Activated CD4-positive, alpha-beta T cell treated with anti-CD3 and anti-CD28 coated beads, Interleukin-2, amount 10 ng/mL, durations not matched to agents 7 days and 5 days (primary cell): ENCODE measurements around the gene FAM32A. TPM values are rescaled to one million over a fixed set of nuclear protein-coding genes. Genes with fewer than 3 reads are reported as not detected.
A peak's percentile ranks its signal among the peaks of the same experiment; 100 is the strongest.
"Not testable (repeated sequence)": the region's sequence is repeated elsewhere in the genome, so short reads cannot be mapped to it uniquely, and the experiment has no call there.

ENCODE experiments used
- CTCF ChIA-PET: fragments of 350-600 bp; sonication (Branson Sonifier 250); formaldehyde crosslinking; loops from one replicate; lab custom pipeline; 2021; ENCODE audit warnings: antibody characterized with exemption; lab: Charles Lee
- POLR2A ChIA-PET: fragments of 350-600 bp; sonication (Branson Sonifier 250); formaldehyde crosslinking; loops from one replicate; lab custom pipeline; 2021; ENCODE audit warnings: antibody characterized with exemption; lab: Charles Lee
- DNase-seq: peaks from one replicate; pipeline ENCODE4 v3.0.0-alpha.2; 2020
- H3K27ac Mint-ChIP-seq: one replicate; pipeline ENCODE4 v1.8.0; 2021; ENCODE audit warnings: mild to moderate bottlenecking, moderate library complexity, mixed read lengths
- H3K27me3 Mint-ChIP-seq: one replicate; pipeline ENCODE4 v1.8.0; 2021; ENCODE audit warnings: mixed read lengths
- H3K36me3 Mint-ChIP-seq: one replicate; pipeline ENCODE4 v1.8.0; 2021; ENCODE audit warnings: low read depth, mixed read lengths
- H3K4me1 Mint-ChIP-seq: one replicate; pipeline ENCODE4 v1.8.0; 2021; ENCODE audit warnings: mixed read lengths
- H3K4me3 Mint-ChIP-seq: one replicate; pipeline ENCODE4 v1.8.0; 2021; ENCODE audit warnings: mild to moderate bottlenecking, moderate library complexity, mixed read lengths
- H3K9me3 Mint-ChIP-seq: one replicate; pipeline ENCODE4 v1.8.0; 2021; ENCODE audit warnings: mixed read lengths
- total RNA-seq, 2 experiments: library from RNA; stranded (reverse); gene quantifications; one replicate each; pipeline ENCODE4 v1.2.3, GENCODE V29; 2021

Gene FAM32A
- total RNA-seq, 2 experiments from 2014 or later: 64.1 to 76.8 TPM

DNA sequence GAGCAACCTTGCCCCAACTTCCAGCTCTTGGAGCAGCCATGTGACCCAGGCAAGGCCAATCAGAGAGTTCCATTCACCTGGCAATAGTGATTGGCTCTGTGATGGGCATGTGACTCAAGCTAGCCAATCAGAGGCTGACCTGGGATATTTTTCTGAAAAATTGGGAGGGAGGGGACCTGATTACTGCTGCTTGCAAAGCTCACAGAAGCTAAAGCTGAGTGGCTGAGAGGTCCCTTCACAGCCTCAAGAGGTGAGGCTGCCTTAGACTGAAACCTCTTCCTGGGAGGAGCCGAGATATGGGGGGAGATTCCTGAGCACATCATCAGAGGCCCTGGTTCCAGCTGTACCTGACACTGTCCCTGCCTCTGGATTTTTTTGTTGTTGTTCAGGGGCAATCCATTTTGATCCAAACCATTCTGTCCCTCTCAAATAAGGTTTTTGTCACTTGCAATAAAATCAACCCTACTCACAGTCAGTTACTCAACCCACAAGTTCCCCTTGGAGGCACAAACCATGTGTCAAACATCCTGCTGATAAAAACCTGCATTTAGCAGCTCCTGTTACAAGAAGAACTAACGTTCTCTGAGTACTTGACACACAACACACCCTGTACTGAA lies 16.6 kb upstream of the FAM32A start:
- peaks cover 9% of the 10 kb centered on the region for H3K9me3 Mint-ChIP-seq
- H3K36me3 Mint-ChIP-seq: peaks cover 1% of the 10 kb centered on the region
- ChIA-PET CTCF (interaction anchor here (0.8 to 1.4 kb wide), 3 partner anchors 9 to 58 kb away, joined by 3 to 5 read pairs (median 3); no protein-coding TSS in a partner anchor), POLR2A (interaction anchor here (0.6 kb wide), 1 partner anchor 60 kb away, joined by 3 read pairs; no protein-coding TSS in a partner anchor)
- no peak overlapping the region for H3K4me3 Mint-ChIP-seq
- peaks cover 15% of the 10 kb centered on the region for H3K4me1 Mint-ChIP-seq
- no peak overlapping the region for H3K27ac Mint-ChIP-seq
- no peak for DNase-seq
- no peaks in the 10 kb centered on the region for H3K27me3 Mint-ChIP-seq

DNA sequence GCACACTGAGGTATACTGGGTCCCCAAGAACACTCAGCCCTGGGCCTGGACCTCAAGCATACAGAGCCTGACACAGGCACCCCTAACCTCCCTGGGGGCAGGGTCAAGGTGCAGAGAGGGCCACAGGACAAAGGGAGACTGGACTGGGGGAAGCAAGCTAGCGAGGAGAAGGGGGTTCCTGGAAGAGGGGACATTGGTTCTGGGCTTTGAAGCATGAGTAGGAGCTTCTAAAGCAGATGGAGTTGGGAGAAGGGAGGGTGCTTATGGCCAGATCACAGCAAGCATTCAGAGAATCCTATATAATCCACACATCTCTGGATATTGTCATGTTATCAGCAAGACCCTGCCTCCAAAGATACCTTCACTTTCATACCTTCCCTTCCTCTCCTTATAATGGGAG lies 15.1 kb upstream of the FAM32A start:
- POLR2A ChIA-PET: no interaction called here
- Mint-ChIP-seq H3K4me3 (no peak overlapping the region), H3K27ac (no peak overlapping the region), H3K27me3 (no peaks in the 10 kb centered on the region), H3K4me1 (peaks cover 15% of the 10 kb centered on the region), H3K9me3 (peaks cover 9% of the 10 kb centered on the region), H3K36me3 (peaks cover 1% of the 10 kb centered on the region)
- no peak for DNase-seq
- CTCF ChIA-PET: interaction anchor here (0.5 to 1.6 kb wide), 7 partner anchors 15 to 297 kb away, joined by 3 to 5 read pairs (median 3); no protein-coding TSS in a partner anchor

DNA sequence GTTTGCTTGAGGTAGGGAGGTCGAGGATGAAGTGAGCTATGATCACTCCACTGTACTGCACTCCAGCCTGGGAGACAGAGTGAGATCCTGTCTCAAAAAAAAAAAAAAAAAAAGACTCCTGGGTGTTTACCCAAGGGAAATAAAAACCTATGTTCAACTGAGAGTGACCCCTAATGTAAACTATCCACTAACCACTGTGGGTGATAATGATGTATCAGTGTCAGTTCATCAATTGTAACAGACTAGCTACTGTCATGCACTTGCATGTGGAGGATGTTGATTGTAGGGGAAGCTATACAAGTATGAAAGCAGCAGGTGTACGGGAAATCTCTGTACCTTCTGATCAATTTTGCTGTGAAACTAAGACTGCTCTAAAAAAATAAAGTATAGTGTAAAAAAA lies 9.3 kb upstream of the FAM32A start:
- Mint-ChIP-seq H3K9me3 (no peaks in the 10 kb centered on the region), H3K4me3 (no peak overlapping the region), H3K27ac (no peak overlapping the region), H3K36me3 (no peaks in the 10 kb centered on the region), H3K27me3 (peaks cover 7% of the 10 kb centered on the region), H3K4me1 (no peaks in the 10 kb centered on the region)
- POLR2A ChIA-PET: no interaction called here
- DNase-seq: no peak
- CTCF ChIA-PET: no interaction called here

DNA sequence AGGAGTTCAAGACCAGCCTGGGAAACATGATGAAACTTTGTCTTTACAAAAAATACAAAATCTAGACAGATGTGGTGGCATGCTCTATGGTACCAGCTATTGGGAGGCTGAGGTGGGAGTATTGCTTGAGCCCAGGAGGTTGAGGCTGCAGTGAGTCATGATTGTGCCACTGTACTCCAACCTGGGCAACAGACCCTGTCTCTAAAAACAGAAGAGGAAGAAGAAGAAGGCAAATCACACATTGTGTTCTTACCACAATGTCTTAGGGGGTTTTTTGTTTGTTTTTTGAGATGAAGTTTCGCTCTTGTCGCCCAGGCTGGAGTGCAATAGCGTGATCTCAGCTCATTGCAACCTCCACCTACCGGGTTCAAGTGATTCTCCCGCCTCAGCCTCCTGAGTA lies 6.3 kb upstream of the FAM32A start:
- H3K27me3 Mint-ChIP-seq, H3K4me3 Mint-ChIP-seq, H3K4me1 Mint-ChIP-seq, H3K36me3 Mint-ChIP-seq, H3K27ac Mint-ChIP-seq, H3K9me3 Mint-ChIP-seq, DNase-seq, POLR2A ChIA-PET: not testable (repeated sequence)
- CTCF ChIA-PET: interaction anchor here (0.5 to 1.0 kb wide), 3 partner anchors 59 to 203 kb away, joined by 3 read pairs; no protein-coding TSS in a partner anchor

DNA sequence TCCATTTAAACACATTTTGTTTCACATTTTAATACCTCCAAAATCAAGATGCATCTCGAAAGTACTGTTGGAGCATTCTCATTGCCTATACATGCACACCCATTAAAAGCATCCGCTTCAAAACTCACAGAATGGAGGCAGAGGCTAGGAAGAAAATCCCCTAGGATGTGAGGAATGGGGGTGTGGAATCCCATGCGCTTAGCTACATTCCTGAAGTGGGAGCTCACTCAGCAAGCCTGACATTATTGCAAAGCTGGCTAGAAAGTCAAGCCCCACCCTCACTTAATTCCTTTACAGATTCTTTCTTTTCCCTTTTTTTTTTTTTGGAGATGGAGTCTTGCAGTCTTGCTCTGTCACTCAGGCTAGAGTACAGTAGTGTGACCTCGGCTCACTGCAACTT lies 4.6 kb upstream of the FAM32A start:
- ChIA-PET POLR2A (no interaction called here), CTCF (interaction anchor here (0.6 to 1.6 kb wide), 4 partner anchors 29 to 617 kb away, joined by 3 to 5 read pairs (median 4); no protein-coding TSS in a partner anchor)
- Mint-ChIP-seq H3K4me3 (no peak overlapping the region), H3K9me3 (no peaks in the 10 kb centered on the region), H3K4me1 (peaks cover 18% of the 10 kb centered on the region), H3K27me3 (peaks cover 7% of the 10 kb centered on the region), H3K27ac (no peak overlapping the region), H3K36me3 (peaks cover 6% of the 10 kb centered on the region)
- no peak for DNase-seq

DNA sequence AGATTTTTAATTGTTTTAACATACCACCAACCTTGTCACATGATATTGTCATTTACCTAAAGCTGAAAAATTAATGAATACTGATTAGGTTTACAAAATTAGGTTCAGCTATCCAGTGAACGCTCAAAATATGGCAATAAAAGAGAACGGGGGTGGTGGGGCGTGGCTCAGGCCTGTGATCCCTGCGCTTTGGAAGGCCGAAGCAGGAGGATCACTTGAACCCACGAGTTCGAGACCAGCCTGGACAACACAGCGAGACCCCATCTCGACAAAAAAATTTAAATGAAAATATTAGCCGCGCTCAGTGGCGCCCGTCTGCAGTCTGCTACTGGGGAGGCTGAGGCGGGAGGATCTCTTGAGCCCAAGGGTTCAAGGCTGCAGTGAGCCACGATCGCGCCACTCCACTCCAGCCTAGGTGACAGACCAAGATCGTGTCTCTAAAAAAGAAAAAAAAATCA lies 516 bp upstream of the FAM32A start:
- ChIA-PET POLR2A (interaction anchor here (0.6 to 1.1 kb wide), 6 partner anchors 11 to 133 kb away, joined by 3 to 6 read pairs (median 4); partner anchors contain the start of gene AP1M1), CTCF (interaction anchor here (1.0 to 3.3 kb wide), 10 partner anchors 10 to 183 kb away, joined by 3 to 22 read pairs (median 6); partner anchors contain the start of genes AP1M1 and RAB8A)
- DNase-seq: no peak
- peak overlapping the region; percentile 97 for H3K27ac Mint-ChIP-seq
- H3K27me3 Mint-ChIP-seq: peaks cover 6% of the 10 kb centered on the region
- H3K36me3 Mint-ChIP-seq: peaks cover 21% of the 10 kb centered on the region
- H3K4me3 Mint-ChIP-seq: peak overlapping the region; percentile 95
- H3K4me1 Mint-ChIP-seq: peaks cover 34% of the 10 kb centered on the region
- H3K9me3 Mint-ChIP-seq: no peaks in the 10 kb centered on the region

DNA sequence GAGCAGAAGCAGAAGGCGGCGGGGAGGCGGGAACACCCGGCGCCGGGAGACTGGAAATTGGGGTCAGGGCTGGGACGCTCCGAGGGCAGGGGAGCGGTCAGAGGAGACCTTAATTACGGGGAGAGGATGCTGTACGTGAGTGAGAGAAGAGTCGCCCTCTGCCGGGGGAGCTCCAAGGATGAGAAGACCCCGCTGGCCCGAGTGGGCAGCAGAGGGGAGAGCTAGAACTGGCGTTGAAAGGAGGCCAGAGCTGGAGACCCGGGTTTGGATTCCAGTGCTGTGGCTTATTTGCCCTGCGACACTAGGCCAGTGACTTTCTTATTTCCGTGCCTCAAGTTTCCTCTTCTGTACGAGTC lies 536 bp downstream of the FAM32A start:
- no peaks in the 10 kb centered on the region for H3K27me3 Mint-ChIP-seq
- H3K4me3 Mint-ChIP-seq: peak overlapping the region; percentile 95
- POLR2A ChIA-PET: interaction anchor here (0.9 to 1.1 kb wide), 5 partner anchors 10 to 134 kb away, joined by 3 to 6 read pairs (median 4); partner anchors contain the start of gene AP1M1
- peaks cover 34% of the 10 kb centered on the region for H3K4me1 Mint-ChIP-seq
- peak overlapping the region; percentile 97 for H3K27ac Mint-ChIP-seq
- H3K36me3 Mint-ChIP-seq: peaks cover 30% of the 10 kb centered on the region
- H3K9me3 Mint-ChIP-seq: no peaks in the 10 kb centered on the region
- DNase-seq: peak; percentile 55
- CTCF ChIA-PET: interaction anchor here (0.6 to 3.3 kb wide), 14 partner anchors 9 to 184 kb away, joined by 3 to 22 read pairs (median 6); partner anchors contain the start of genes AP1M1 and RAB8A

DNA sequence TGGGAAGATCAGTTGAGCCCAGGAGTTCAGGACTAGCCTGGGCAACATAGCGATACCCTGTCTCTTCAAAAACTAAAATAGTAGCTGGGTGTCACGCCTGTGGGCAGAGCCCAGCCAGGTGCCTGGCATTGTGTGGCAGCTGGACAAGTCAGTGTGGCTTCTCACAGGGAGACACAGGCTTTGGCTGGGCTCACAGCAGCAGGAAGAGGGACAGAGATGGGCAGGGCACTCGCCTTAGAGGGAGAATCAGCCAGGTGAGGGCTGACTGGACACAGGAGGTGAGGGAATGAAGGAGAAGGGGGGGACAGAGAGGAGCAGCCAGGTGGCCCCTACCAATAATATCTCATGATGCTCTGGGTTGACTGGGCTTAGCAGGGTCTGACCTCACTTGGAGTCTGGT lies 3.3 kb downstream of the FAM32A start:
- Mint-ChIP-seq H3K27ac (no peak overlapping the region), H3K4me1 (peaks cover 26% of the 10 kb centered on the region), H3K27me3 (no peaks in the 10 kb centered on the region), H3K4me3 (no peak overlapping the region), H3K36me3 (peaks cover 42% of the 10 kb centered on the region), H3K9me3 (no peaks in the 10 kb centered on the region)
- no peak for DNase-seq
- ChIA-PET CTCF (interaction anchor here (1.2 to 1.7 kb wide), 2 partner anchors 19 to 147 kb away, joined by 3 to 5 read pairs; no protein-coding TSS in a partner anchor), POLR2A (no interaction called here)

DNA sequence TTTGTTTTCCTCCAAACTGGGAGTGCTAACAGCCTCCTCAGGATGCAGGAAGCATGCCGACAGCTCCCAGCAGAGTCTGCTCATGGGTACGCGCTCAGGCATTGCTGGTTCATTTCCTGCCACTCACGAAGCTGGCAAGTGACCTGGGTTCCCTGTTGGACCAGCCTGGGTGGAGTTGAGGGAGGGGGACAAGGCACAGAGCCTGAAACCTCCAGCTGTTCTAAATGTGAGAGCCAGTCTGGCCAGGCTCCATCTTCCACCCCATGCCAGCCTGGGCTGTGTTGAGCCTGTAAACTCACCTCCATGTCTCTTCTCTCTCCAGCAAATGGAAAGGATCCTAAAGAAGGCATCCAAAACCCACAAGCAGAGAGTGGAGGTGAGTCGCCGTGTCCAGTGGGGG lies 5.0 kb downstream of the FAM32A start:
- ChIA-PET POLR2A (no interaction called here), CTCF (interaction anchor here (1.0 kb wide), 1 partner anchor 100 kb away, joined by 6 read pairs; no protein-coding TSS in a partner anchor)
- Mint-ChIP-seq H3K36me3 (peaks cover 44% of the 10 kb centered on the region), H3K4me3 (no peak overlapping the region), H3K27me3 (no peaks in the 10 kb centered on the region), H3K9me3 (no peaks in the 10 kb centered on the region), H3K4me1 (peaks cover 20% of the 10 kb centered on the region), H3K27ac (no peak overlapping the region)
- no peak for DNase-seq

DNA sequence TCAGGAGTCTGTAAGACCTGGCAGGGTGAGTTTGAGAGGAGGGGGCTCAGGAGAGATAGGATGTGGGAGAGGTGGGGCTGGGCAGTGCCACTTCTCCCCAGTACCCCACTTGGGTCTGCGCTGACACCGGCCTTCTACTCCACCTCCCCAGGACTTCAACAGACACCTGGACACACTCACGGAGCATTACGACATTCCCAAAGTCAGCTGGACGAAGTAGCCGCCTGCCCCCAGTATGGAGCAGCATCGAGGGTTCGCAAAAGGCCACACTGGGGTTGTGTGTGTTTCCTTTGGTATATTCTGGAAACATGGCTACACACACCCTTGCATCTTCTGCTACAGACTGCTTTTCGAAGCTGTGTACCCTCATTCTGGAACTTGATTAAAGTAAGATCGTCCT lies 5.5 kb downstream of the FAM32A start:
- peaks cover 41% of the 10 kb centered on the region for H3K36me3 Mint-ChIP-seq
- no peaks in the 10 kb centered on the region for H3K27me3 Mint-ChIP-seq
- peaks cover 16% of the 10 kb centered on the region for H3K4me1 Mint-ChIP-seq
- ChIA-PET CTCF (no interaction called here), POLR2A (no interaction called here)
- H3K9me3 Mint-ChIP-seq: no peaks in the 10 kb centered on the region
- H3K27ac Mint-ChIP-seq: no peak overlapping the region
- DNase-seq: no peak
- no peak overlapping the region for H3K4me3 Mint-ChIP-seq

DNA sequence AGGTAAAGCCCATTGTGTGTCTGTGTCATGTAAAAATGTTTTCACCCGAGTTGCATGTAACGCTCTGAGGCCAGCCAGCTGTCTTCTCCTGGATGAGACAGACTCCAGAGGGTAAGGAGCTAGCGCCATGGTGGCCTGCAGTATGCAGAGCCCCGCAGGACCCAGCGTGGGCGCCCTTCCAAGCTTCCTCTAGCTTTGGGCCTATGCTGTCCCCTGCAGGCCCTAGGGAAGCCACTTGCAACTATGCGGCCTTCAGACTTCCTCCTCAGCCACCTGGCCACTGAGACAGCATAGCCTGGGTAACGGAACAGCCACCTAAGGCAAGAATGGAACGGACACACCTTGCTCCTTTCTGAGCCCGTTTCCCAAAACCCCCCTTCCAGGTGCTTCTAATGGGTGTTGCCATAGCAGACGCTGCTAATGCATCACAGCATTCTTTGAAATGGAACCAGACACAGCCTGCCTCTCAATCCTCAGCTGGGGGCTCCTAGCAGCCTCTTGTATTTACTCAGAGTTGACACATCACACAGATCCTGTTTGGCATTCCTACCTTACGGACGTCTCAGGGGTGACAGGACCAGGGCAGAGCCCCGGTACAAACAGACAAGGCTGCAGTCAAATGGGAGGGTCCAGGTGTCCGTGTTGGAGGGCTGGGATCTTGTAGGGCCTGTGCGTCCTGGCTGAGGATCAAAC lies 6.2 kb downstream of the FAM32A start:
- POLR2A ChIA-PET: no interaction called here
- Mint-ChIP-seq H3K27ac (no peak overlapping the region), H3K4me3 (no peak overlapping the region)

DNA sequence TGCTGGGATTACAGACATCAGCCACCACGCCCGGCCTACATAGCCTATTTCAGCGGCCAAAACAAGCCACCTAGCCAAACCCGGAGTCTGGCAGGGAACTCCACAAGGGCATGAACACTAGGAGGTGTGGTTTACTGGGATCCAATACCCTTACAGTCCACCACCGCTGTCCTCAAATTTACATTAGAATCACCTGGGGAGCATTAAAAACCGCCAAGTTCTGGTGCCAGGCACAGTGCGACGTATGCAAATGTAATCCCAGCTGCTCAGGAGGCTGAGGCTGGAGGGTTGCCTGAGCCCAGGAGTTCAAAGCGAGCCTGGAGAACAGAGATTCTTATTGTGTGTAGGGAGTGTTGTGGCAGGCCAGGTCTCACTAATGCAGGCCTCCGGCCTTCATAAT lies 8.3 kb downstream of the FAM32A start:
- no peak for DNase-seq
- ChIA-PET CTCF (no interaction called here), POLR2A (no interaction called here)
- no peak overlapping the region for H3K27ac Mint-ChIP-seq
- H3K9me3 Mint-ChIP-seq: no peaks in the 10 kb centered on the region
- H3K27me3 Mint-ChIP-seq: no peaks in the 10 kb centered on the region
- H3K36me3 Mint-ChIP-seq: peaks cover 33% of the 10 kb centered on the region
- H3K4me1 Mint-ChIP-seq: peaks cover 13% of the 10 kb centered on the region
- no peak overlapping the region for H3K4me3 Mint-ChIP-seq

More for the DNA sequence above, 6.2 kb downstream of the FAM32A start:
- no peaks in the 10 kb centered on the region for H3K9me3 Mint-ChIP-seq
- H3K36me3 Mint-ChIP-seq: peaks cover 41% of the 10 kb centered on the region
- no peaks in the 10 kb centered on the region for H3K27me3 Mint-ChIP-seq
- H3K4me1 Mint-ChIP-seq: peaks cover 15% of the 10 kb centered on the region
- no peak for DNase-seq
- CTCF ChIA-PET: no interaction called here
